ENCODE data around the gene SORL1-AS1.
"Not testable (repeated sequence)": the region's sequence is repeated elsewhere in the genome, so short reads cannot be mapped to it uniquely, and the experiment has no call there.

SORL1-AS1 gene

DNA sequence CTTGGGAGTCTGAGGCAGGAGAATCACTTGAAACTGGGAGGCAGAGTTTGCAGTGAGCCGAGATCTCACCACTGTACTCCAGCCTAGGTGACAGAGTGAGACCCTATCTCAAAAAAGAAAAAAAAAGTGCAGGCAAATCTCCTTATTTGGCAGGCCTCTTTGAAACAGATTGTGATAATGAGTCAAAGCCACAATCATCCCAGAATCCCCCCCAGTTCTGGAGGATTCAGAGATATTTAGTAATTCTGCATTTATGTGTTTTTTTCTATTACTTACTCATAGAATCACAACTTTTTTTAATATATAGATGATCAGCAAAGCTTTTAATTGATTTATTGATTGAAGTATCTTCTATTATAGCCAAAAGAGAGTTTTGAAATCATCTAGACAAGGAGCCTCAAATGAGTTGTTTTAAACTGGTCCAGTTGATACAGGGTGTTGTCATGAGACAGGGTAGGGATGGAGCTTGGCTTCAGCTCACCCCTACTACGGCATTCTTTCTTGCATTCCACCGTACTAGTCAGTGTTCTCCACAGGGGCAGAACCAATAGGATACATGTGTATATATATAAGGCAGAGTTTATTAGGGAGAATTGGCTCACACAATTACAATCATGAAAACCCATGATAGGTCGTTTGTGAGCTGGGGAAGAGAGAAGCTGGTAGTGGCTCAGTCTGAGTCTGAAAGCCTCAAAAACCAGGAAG lies 39.9 kb downstream of the SORL1-AS1 start:
- Histone ChIP-seq H3K36me3 (ENCODE audit: insufficient read depth, low read length) (no peaks in the 10 kb centered on the region), H3K9me2 (ENCODE audit: insufficient read depth, low read length) (no peaks in the 10 kb centered on the region), H3K4me3 (ENCODE audit: low read depth, low read length, poor library complexity, severe bottlenecking) (no peak overlapping the region), H3K9me3 (ENCODE audit: low read length) (no peaks in the 10 kb centered on the region), H3K4me2 (ENCODE audit: low read length) (no peak overlapping the region), H2AFZ (ENCODE audit: low read length) (no peak overlapping the region), H3K4me1 (ENCODE audit: insufficient read depth, low read length, poor library complexity, severe bottlenecking) (peaks cover 63% of the 10 kb centered on the region), H4K20me1 (ENCODE audit: insufficient read depth, low read length) (no peaks in the 10 kb centered on the region), H3K79me2 (ENCODE audit: insufficient read depth, low read depth, low read length) (no peaks in the 10 kb centered on the region), H3K27ac (ENCODE audit: low read depth, low read length, poor library complexity, severe bottlenecking) (no peak overlapping the region)
- intact Hi-C loops (cut with micrococcal nuclease; ENCODE audit: unreplicated experiment): no loop called here
- TF ChIP-seq EZH2phosphoT487 (IDR thresholded peaks at IDR 0.05; ENCODE audit: borderline replicate concordance, low read depth, low read length): no peak
- TF ChIP-seq, protein P1, sequence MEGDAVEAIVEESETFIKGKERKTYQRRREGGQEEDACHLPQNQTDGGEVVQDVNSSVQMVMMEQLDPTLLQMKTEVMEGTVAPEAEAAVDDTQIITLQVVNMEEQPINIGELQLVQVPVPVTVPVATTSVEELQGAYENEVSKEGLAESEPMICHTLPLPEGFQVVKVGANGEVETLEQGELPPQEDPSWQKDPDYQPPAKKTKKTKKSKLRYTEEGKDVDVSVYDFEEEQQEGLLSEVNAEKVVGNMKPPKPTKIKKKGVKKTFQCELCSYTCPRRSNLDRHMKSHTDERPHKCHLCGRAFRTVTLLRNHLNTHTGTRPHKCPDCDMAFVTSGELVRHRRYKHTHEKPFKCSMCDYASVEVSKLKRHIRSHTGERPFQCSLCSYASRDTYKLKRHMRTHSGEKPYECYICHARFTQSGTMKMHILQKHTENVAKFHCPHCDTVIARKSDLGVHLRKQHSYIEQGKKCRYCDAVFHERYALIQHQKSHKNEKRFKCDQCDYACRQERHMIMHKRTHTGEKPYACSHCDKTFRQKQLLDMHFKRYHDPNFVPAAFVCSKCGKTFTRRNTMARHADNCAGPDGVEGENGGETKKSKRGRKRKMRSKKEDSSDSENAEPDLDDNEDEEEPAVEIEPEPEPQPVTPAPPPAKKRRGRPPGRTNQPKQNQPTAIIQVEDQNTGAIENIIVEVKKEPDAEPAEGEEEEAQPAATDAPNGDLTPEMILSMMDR (conservative IDR thresholded peaks at IDR 0.05; ENCODE audit: low read length): no peak
- POLR2A ChIA-PET: interaction anchor here (0.5 to 2.7 kb wide), 3 partner anchors 39 to 93 kb away, joined by 3 to 8 read pairs (median 4); no protein-coding TSS in a partner anchor
- CTCF ChIA-PET (ENCODE audit: unreplicated experiment): interaction anchor here (0.6 kb wide), 1 partner anchor 45 kb away, joined by 3 read pairs; no protein-coding TSS in a partner anchor
- DNase-seq (ENCODE audit: low spot score): no peak
- BruUV-seq (replicated peaks): no TSS peak

DNA sequence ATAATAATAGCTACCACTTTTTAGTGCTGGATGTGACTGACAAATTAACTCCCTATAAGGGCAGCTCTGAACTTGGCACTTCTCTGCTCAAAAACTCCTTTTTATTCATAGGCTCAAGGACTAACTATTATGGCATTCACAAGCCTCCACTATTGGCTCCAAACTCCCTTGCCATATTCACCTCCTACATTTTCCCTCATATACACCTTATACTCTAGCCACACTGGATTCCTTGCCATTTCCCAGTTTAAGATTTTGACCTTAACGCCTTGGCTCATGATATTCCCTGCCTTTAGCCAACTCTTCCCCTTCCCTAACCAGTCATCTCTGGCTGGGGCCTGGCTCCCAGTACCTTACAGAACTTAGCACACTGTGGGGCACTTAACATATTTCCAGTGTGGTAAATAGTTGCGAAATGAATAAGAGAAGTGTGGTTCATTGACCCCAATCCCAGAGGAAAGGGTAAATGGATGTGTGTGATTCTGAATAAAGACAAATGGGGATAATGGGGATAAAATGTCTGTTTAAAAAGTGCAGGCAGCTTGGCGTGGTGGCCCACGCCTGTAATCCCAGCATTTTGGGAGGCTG lies 40.7 kb downstream of the SORL1-AS1 start:
- POLR2A ChIA-PET: interaction anchor here (0.5 to 2.7 kb wide), 5 partner anchors 24 to 74 kb away, joined by 3 to 8 read pairs (median 4); no protein-coding TSS in a partner anchor
- CTCF ChIA-PET (ENCODE audit: unreplicated experiment): no interaction called here

DNA sequence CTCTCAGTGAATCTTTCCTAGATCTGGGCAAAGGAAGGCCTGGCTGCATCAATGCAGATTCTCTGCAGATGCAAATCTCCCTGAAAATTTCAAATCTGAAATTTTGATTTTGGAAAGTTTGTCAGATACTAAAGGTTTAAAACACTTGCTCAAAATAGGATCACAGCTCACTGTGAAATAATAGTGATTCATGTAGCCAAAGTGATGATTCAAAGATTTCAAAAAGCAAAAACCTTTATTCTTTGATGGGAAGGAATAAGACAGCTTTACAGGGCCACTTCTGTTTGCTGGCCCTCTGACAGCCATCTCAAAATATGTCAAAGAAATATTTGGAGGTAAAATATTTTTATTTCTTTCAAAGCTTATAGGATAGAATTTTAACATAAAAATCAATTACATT lies 41.4 kb downstream of the SORL1-AS1 start:
- intact Hi-C loops (cut with micrococcal nuclease; ENCODE audit: unreplicated experiment); H3K36me3 ChIP-seq (ENCODE audit: insufficient read depth, low read length); H3K9me2 ChIP-seq (ENCODE audit: insufficient read depth, low read length); BruUV-seq (replicated peaks); H3K4me3 ChIP-seq (ENCODE audit: low read depth, low read length, poor library complexity, severe bottlenecking); H3K4me2 ChIP-seq (ENCODE audit: low read length); H3K9me3 ChIP-seq (ENCODE audit: low read length); CTCF ChIA-PET (ENCODE audit: unreplicated experiment); H2AFZ ChIP-seq (ENCODE audit: low read length); H4K20me1 ChIP-seq (ENCODE audit: insufficient read depth, low read length); DNase-seq (ENCODE audit: low spot score); H3K79me2 ChIP-seq (ENCODE audit: insufficient read depth, low read depth, low read length); H3K27ac ChIP-seq (ENCODE audit: low read depth, low read length, poor library complexity, severe bottlenecking): not testable (repeated sequence)
- peaks cover 67% of the 10 kb centered on the region for H3K4me1 ChIP-seq (ENCODE audit: insufficient read depth, low read length, poor library complexity, severe bottlenecking)
- POLR2A ChIA-PET: interaction anchor here (0.9 to 2.7 kb wide), 4 partner anchors 15 to 43 kb away, joined by 3 to 8 read pairs (median 3); no protein-coding TSS in a partner anchor

More for the DNA sequence above, 40.7 kb downstream of the SORL1-AS1 start:
- Histone ChIP-seq H4K20me1 (ENCODE audit: insufficient read depth, low read length) (no peaks in the 10 kb centered on the region), H3K79me2 (ENCODE audit: insufficient read depth, low read depth, low read length) (no peaks in the 10 kb centered on the region), H3K27ac (ENCODE audit: low read depth, low read length, poor library complexity, severe bottlenecking) (no peak overlapping the region), H3K36me3 (ENCODE audit: insufficient read depth, low read length) (no peaks in the 10 kb centered on the region), H3K4me3 (ENCODE audit: low read depth, low read length, poor library complexity, severe bottlenecking) (no peak overlapping the region), H3K9me3 (ENCODE audit: low read length) (no peaks in the 10 kb centered on the region), H3K9me2 (ENCODE audit: insufficient read depth, low read length) (no peaks in the 10 kb centered on the region), H3K4me2 (ENCODE audit: low read length) (no peak overlapping the region), H2AFZ (ENCODE audit: low read length) (no peak overlapping the region), H3K4me1 (ENCODE audit: insufficient read depth, low read length, poor library complexity, severe bottlenecking) (peaks cover 63% of the 10 kb centered on the region)
- TF ChIP-seq, protein P1 (conservative IDR thresholded peaks at IDR 0.05; ENCODE audit: low read length): no peak
- no peak for TF ChIP-seq EZH2phosphoT487 (IDR thresholded peaks at IDR 0.05; ENCODE audit: borderline replicate concordance, low read depth, low read length)
- no peak for DNase-seq (ENCODE audit: low spot score)
- BruUV-seq (replicated peaks): no TSS peak
- intact Hi-C loops (cut with micrococcal nuclease; ENCODE audit: unreplicated experiment): no loop called here

DNA sequence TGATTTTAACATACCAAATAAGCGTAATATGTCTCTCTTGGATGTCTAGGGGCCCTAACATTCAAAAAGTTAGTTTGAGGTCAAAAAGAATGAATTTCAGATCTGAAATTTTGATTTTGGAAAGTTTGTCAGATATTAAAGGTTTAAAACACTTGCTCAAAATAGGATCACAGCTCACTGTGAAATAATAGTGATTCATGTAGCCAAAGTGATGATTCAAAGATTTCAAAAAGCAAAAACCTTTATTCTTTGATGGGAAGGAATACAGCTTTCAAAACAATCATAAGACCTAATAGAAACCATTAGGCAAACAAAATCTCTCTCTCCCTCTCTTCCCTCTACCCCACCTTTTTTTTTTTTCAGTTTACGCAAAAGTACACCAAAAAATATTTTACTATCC lies 42.7 kb downstream of the SORL1-AS1 start:
- CTCF ChIA-PET (ENCODE audit: unreplicated experiment); H3K4me2 ChIP-seq (ENCODE audit: low read length); H3K9me3 ChIP-seq (ENCODE audit: low read length); H3K36me3 ChIP-seq (ENCODE audit: insufficient read depth, low read length); H3K4me3 ChIP-seq (ENCODE audit: low read depth, low read length, poor library complexity, severe bottlenecking); H3K79me2 ChIP-seq (ENCODE audit: insufficient read depth, low read depth, low read length); intact Hi-C loops (cut with micrococcal nuclease; ENCODE audit: unreplicated experiment); H2AFZ ChIP-seq (ENCODE audit: low read length); DNase-seq (ENCODE audit: low spot score); H4K20me1 ChIP-seq (ENCODE audit: insufficient read depth, low read length); H3K9me2 ChIP-seq (ENCODE audit: insufficient read depth, low read length); BruUV-seq (replicated peaks); H3K27ac ChIP-seq (ENCODE audit: low read depth, low read length, poor library complexity, severe bottlenecking): not testable (repeated sequence)
- H3K4me1 ChIP-seq (ENCODE audit: insufficient read depth, low read length, poor library complexity, severe bottlenecking): peaks cover 68% of the 10 kb centered on the region
- POLR2A ChIA-PET: interaction anchor here (1.0 to 5.6 kb wide), 10 partner anchors 8 to 43 kb away, joined by 3 to 104 read pairs (median 6); no protein-coding TSS in a partner anchor
